Neural crest cell (in vitro differentiated cells): ENCODE measurements around the gene AARSD1. TPM values are rescaled to one million over a fixed set of nuclear protein-coding genes. Genes with fewer than 3 reads are reported as not detected.
A peak's percentile ranks its signal among the peaks of the same experiment; 100 is the strongest.
"Not testable (repeated sequence)": the region's sequence is repeated elsewhere in the genome, so short reads cannot be mapped to it uniquely, and the experiment has no call there.

Experiments
- DNase-seq: peaks from one replicate; pipeline ENCODE4 v3.0.0; 2021; ENCODE audit warnings: low read depth, mixed read lengths, low spot score
- H3K27ac Mint-ChIP-seq: one replicate; pipeline ENCODE4 v1.8.0; 2021; ENCODE audit warnings: mild to moderate bottlenecking, mixed read lengths; ENCODE audit not compliant: unreplicated experiment
- H3K27me3 Mint-ChIP-seq: 2 replicates; pipeline ENCODE4 v1.8.0; 2021; ENCODE audit warnings: low read depth, mild to moderate bottlenecking, mixed read lengths
- H3K36me3 Mint-ChIP-seq: 2 replicates; pipeline ENCODE4 v1.8.0; 2021; ENCODE audit warnings: low read depth, mild to moderate bottlenecking, mixed read lengths
- H3K4me1 Mint-ChIP-seq: 2 replicates; pipeline ENCODE4 v1.8.0; 2021; ENCODE audit warnings: mixed read lengths
- H3K4me3 Mint-ChIP-seq: one replicate; pipeline ENCODE4 v1.8.0; 2021; ENCODE audit warnings: mild to moderate bottlenecking, mixed read lengths
- H3K9me3 Mint-ChIP-seq: 2 replicates; pipeline ENCODE4 v1.8.0; 2021; ENCODE audit warnings: mixed read lengths
- total RNA-seq: library from RNA; stranded (reverse); gene quantifications from 2 replicates; pipeline ENCODE4 v1.2.1, GENCODE V29; 2021
- TF ChIP-seq, protein P1 (sequence below): fragments of 200-600 bp; sonication (generic); conservative IDR thresholded peaks from 2 replicates; pipeline ENCODE4 v1.5.0; 2021; ENCODE audit warnings: antibody characterized with exemption, mild to moderate bottlenecking

Gene AARSD1
- total RNA-seq, 1 donor from 2014 or later, result 61.6 TPM

DNA sequence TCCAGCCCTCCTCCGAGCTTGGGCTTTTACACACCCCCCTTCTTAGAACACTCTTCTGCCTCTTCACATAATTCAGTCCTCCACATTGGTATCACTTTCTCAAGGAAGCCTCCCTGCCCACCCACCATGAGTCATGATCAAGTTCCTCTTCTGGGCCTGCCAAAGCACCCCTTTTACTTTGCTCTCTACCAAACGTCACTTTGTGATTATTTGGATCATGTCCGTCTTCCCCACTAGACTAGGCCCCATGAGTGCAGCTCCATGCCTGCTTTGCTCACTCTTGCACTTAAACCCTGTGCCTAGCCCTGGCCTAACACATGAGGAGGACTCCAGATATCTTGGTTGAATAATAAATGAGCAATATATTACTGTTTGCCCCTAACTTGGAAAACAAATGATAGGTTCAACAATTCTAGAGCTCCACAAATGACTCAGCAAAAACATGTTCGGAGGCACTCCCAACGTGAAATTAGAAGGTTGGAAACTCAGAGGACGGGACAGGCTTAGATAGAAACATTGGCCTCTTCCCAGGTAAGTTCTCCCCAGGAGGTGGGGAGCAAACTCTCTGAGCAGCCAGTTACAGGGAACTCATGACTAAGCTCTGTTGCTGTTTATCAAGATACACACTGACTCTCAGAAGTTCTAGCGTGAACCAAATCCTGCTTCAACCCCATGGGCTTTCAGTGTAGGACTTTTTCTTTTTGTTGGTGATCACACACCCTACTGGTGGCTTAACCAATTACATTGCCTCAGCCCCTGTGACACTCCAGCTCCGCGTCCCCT lies 35.3 kb downstream of the AARSD1 start:
- Mint-ChIP-seq H3K27ac (no peak overlapping the region), H3K9me3 (peaks cover 3% of the 10 kb centered on the region), H3K36me3 (no peaks in the 10 kb centered on the region), H3K4me1 (peaks cover 4% of the 10 kb centered on the region), H3K4me3 (no peak overlapping the region), H3K27me3 (peaks cover 6% of the 10 kb centered on the region)
- TF ChIP-seq, protein P1, sequence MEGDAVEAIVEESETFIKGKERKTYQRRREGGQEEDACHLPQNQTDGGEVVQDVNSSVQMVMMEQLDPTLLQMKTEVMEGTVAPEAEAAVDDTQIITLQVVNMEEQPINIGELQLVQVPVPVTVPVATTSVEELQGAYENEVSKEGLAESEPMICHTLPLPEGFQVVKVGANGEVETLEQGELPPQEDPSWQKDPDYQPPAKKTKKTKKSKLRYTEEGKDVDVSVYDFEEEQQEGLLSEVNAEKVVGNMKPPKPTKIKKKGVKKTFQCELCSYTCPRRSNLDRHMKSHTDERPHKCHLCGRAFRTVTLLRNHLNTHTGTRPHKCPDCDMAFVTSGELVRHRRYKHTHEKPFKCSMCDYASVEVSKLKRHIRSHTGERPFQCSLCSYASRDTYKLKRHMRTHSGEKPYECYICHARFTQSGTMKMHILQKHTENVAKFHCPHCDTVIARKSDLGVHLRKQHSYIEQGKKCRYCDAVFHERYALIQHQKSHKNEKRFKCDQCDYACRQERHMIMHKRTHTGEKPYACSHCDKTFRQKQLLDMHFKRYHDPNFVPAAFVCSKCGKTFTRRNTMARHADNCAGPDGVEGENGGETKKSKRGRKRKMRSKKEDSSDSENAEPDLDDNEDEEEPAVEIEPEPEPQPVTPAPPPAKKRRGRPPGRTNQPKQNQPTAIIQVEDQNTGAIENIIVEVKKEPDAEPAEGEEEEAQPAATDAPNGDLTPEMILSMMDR, result peak; percentile 58
- DNase-seq, result peak; percentile 8

DNA sequence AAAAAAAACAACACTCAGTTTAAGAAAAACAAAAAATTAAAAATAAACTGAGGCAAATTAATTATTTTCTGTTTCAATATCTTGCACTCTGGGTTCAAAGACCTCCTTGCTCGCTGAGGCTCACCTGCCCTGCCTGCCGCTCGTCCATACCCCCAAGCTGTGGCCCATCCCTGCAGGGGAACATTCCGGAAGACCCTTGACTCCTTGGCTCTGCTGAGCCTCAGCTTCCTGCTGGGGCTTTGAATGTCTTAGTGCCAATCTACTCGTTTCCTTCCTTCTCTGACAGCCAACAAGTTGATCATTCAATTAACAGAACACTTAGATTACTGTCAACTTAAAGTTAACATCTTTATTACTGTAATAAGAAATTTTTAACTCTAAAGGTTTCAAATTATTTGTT lies 39.4 kb downstream of the AARSD1 start:
- Mint-ChIP-seq H3K27me3 (peaks cover 14% of the 10 kb centered on the region), H3K9me3 (peaks cover 3% of the 10 kb centered on the region), H3K4me1 (peaks cover 4% of the 10 kb centered on the region), H3K27ac (no peak overlapping the region), H3K36me3 (no peaks in the 10 kb centered on the region), H3K4me3 (no peak overlapping the region)
- no peak for DNase-seq
- TF ChIP-seq, protein P1, result no peak

DNA sequence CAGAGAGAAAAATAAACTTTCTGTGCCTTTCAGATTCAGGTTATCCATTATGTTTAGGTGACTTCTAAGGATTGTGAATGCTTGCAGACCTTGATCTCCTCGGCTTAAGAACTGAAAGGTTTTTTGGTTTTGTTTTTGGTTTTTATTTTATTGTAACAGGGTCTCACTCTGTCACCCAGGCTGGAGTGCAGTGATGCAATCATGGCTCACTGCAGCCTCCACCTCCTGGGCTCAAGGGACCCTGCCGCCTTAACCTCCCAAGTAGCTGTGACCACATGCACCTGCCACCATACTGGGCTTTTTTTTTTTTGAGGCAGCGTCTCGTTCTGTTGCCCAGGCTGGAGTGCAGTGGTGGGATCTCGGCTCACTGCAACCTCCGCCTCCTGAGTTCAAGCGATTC lies 40.8 kb downstream of the AARSD1 start:
- H3K36me3 Mint-ChIP-seq, H3K4me1 Mint-ChIP-seq, H3K9me3 Mint-ChIP-seq, DNase-seq, H3K4me3 Mint-ChIP-seq, H3K27ac Mint-ChIP-seq: not testable (repeated sequence)
- peaks cover 20% of the 10 kb centered on the region for H3K27me3 Mint-ChIP-seq

DNA sequence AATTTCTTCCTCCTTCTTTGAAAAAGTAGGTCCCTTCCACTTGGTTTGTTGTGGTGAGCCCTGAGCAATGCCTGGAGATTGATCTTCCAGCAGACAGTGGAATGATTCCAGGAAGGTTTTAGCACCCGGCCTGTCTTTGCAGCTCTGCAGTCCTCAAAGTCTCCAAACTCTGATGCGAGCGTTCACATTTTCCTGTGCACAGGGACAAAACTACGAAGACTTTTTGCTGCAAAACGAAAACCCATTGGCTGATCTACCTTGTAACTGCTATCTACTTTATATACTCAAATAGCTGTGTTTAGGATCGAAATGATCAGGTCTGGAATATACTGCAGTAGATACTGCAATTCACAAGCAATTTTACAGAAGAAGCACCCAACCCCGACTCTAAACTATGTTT lies 42.0 kb downstream of the AARSD1 start:
- TF ChIP-seq, protein P1, result no peak
- H3K27ac Mint-ChIP-seq, result no peak overlapping the region
- H3K9me3 Mint-ChIP-seq, result no peaks in the 10 kb centered on the region
- no peak overlapping the region for H3K4me3 Mint-ChIP-seq
- no peak for DNase-seq
- no peaks in the 10 kb centered on the region for H3K36me3 Mint-ChIP-seq
- H3K4me1 Mint-ChIP-seq, result peaks cover 4% of the 10 kb centered on the region
- H3K27me3 Mint-ChIP-seq, result peaks cover 20% of the 10 kb centered on the region

DNA sequence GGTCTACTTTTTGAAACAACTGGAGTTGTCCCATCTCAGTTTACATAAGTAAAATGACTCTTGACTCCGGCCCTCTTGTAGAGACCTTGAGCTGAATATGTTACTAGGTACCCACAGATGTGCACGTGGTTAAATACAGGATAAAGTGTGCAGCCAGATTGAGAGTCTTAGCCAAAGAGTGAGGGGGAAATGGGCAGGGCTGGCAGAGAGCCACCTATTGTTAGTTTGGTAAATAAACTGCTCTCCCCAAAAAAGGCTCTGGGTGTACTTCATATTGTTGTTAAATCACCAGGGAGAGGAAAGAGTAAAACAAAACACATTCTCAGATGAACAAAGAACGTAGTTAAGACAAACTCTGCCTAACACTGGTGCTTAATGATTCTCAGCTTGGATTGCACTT lies 43.3 kb downstream of the AARSD1 start:
- Mint-ChIP-seq H3K4me3 (no peak overlapping the region), H3K27ac (no peak overlapping the region), H3K27me3 (peaks cover 20% of the 10 kb centered on the region)

More for the DNA sequence above, 43.3 kb downstream of the AARSD1 start:
- DNase-seq, result no peak
- TF ChIP-seq, protein P1, result no peak
- Mint-ChIP-seq H3K9me3 (no peaks in the 10 kb centered on the region), H3K36me3 (no peaks in the 10 kb centered on the region), H3K4me1 (peaks cover 4% of the 10 kb centered on the region)
